Effector memory CD4-positive, alpha-beta T cell (primary cell): ENCODE results near the gene ADORA1.

Source experiments
- DNase-seq, 3 donors: peaks; one replicate each; pipeline ENCODE4 v3.0.0-alpha.2; 2020
- H3K27ac ChIP-seq: 2 replicates; pipeline ENCODE4 v1.7.0; 2013; ENCODE audit warnings: mild to moderate bottlenecking, low read length, moderate library complexity; ENCODE audit not compliant: insufficient read depth, poor library complexity, severe bottlenecking
- H3K27me3 ChIP-seq: replicated peaks from 2 replicates; pipeline ENCODE4 v1.7.0; 2013; ENCODE audit warnings: mild to moderate bottlenecking, low read length; ENCODE audit not compliant: insufficient read depth, control insufficient read depth, poor library complexity, severe bottlenecking
- H3K36me3 ChIP-seq: 2 replicates; pipeline ENCODE4 v1.7.0; 2013; ENCODE audit warnings: mild to moderate bottlenecking, low read length, moderate library complexity; ENCODE audit not compliant: control insufficient read depth, insufficient read depth
- H3K4me1 ChIP-seq: 2 replicates; pipeline ENCODE4 v1.7.0; 2013; ENCODE audit warnings: low read length, mild to moderate bottlenecking; ENCODE audit not compliant: control insufficient read depth, insufficient read depth, poor library complexity, severe bottlenecking
- H3K4me3 ChIP-seq: 2 replicates; pipeline ENCODE4 v1.7.0; 2013; ENCODE audit warnings: low read length, low read depth, mild to moderate bottlenecking; ENCODE audit not compliant: insufficient read depth, poor library complexity, severe bottlenecking
- H3K9me3 ChIP-seq: 2 replicates; pipeline ENCODE4 v1.7.0; 2013; ENCODE audit warnings: mild to moderate bottlenecking, low read length, moderate library complexity; ENCODE audit not compliant: control insufficient read depth
- total RNA-seq, 3 donors: gene quantifications; one replicate each; lab custom pipeline; 2026; lab: John Stamatoyannopoulos, UW

The ADORA1 gene
- 0 to 0.19 (median 0.09) reads per million in 3 donors for total RNA-seq

DNA sequence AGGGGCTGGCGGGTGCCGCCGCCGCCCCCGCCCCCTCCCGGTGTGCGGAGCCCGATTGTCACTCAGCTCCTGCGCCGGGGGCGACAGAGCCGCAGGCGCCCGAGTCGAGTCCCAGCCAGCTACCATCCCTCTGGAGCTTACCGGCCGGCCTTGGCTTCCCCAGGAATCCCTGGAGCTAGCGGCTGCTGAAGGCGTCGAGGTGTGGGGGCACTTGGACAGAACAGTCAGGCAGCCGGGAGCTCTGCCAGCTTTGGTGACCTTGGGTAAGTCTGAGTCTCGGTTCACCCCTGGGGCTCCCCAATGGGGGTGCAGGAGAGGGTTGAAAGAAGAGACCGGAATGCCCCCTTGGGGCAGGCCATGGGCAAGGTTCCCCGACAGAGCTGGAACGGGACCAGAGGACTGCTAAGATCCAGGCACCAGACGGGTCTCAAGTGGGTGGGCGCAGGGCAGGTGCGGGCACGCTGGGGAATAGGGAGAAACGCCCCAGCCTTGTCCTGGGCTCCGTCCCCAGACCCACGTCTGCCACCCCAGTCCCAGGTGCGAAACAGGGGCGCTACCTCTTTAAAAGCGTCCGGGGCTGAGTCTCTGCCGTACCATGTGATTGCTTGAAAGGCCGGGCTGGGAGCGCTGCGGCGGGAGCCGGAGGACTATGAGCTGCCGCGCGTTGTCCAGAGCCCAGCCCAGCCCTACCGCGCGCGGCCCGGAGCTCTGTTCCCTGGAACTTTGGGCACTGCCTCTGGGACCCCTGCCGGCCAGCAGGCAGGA is at the start of gene ADORA1:
TSS of gene ADORA1 (plus strand) at position 61 of the 765 bp plus-strand sequence. CDS start 1,116 bp downstream, outside the sequence.
- Histone ChIP-seq H3K27ac (no peak within 1 kb of the TSS), H3K4me3 (no peak within 1 kb of the TSS), H3K4me1 (peaks cover 5% of the 10 kb centered on the region), H3K36me3 (no peaks in the 10 kb centered on the region), H3K27me3 (peaks cover 11% of the 10 kb centered on the region), H3K9me3 (no peaks in the 10 kb centered on the region)
- DNase-seq, result no peak

DNA sequence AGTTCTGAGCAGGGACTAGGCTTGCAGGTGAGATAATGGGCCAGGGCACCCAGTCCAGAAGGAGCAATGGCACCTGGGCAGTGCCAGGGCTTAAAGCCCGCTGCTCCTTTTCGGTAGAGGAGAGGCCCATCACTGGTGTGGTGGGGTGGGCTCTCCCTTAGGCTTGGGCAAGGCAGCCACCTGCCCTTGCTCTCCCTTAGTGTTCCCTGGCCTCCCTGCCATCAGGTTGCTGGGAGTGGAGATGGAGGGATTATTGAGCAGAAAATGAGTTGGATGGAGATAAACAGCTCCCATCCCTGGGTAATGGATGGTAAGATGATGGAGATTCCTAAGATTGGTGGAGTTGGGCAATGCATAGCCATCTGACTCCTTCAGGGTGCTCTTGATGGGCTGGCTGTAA is 49.6 kb upstream of the ADORA1 start:
- H3K4me3 ChIP-seq, result no peak overlapping the region
- no peaks in the 10 kb centered on the region for H3K36me3 ChIP-seq
- peaks cover 9% of the 10 kb centered on the region for H3K4me1 ChIP-seq
- DNase-seq, result no peak
- H3K27me3 ChIP-seq, result peaks cover 7% of the 10 kb centered on the region
- H3K27ac ChIP-seq, result no peak overlapping the region
- H3K9me3 ChIP-seq, result no peaks in the 10 kb centered on the region

DNA sequence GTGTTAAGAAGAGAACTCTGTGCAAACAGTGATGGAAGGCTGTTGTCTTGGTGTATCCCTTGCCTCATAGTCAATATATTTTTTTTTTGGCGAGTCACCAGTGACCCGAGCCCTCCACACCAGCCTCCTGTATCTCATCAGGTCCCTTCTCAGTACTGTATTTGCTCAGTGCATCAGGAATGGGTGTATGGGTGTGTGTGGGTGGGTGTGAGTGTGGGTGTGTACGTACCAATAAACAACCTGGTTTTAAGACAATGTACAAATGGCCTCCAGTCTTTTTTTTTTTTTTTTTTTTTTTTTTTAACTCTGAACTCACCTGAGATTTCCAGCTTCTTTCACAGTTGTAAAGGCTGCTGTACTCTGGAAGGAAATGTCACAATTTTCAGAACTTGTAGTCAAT is 49.0 kb upstream of the ADORA1 start:
- Histone ChIP-seq H3K27ac (no peak overlapping the region), H3K9me3 (no peaks in the 10 kb centered on the region), H3K27me3 (peaks cover 7% of the 10 kb centered on the region), H3K4me3 (no peak overlapping the region), H3K4me1 (peaks cover 9% of the 10 kb centered on the region), H3K36me3 (no peaks in the 10 kb centered on the region)
- DNase-seq, result no peak

DNA sequence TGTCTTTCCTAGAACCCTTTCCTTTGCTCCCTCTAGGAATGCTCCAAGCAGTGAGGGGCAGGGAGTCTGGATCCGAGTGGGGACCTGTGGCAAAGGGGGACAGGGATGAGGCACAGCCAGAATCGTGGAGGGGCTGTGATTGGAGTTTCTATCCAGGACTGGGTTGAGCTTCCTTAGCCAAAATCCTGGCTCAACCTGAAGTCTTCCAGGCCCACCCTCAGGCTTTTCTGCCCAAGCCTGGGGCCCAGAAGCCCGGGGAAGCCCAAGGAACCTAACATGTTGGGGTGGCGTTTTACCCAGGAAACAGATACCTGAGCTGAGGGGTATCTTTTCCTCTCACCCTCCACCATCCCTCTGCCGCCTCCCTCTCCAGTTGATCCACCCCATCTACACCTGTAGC is 47.1 kb upstream of the ADORA1 start:
- no peaks in the 10 kb centered on the region for H3K36me3 ChIP-seq
- no peak overlapping the region for H3K27ac ChIP-seq
- peaks cover 3% of the 10 kb centered on the region for H3K27me3 ChIP-seq
- H3K4me3 ChIP-seq, result no peak overlapping the region
- DNase-seq, result no peak
- H3K9me3 ChIP-seq, result no peaks in the 10 kb centered on the region
- peaks cover 7% of the 10 kb centered on the region for H3K4me1 ChIP-seq

DNA sequence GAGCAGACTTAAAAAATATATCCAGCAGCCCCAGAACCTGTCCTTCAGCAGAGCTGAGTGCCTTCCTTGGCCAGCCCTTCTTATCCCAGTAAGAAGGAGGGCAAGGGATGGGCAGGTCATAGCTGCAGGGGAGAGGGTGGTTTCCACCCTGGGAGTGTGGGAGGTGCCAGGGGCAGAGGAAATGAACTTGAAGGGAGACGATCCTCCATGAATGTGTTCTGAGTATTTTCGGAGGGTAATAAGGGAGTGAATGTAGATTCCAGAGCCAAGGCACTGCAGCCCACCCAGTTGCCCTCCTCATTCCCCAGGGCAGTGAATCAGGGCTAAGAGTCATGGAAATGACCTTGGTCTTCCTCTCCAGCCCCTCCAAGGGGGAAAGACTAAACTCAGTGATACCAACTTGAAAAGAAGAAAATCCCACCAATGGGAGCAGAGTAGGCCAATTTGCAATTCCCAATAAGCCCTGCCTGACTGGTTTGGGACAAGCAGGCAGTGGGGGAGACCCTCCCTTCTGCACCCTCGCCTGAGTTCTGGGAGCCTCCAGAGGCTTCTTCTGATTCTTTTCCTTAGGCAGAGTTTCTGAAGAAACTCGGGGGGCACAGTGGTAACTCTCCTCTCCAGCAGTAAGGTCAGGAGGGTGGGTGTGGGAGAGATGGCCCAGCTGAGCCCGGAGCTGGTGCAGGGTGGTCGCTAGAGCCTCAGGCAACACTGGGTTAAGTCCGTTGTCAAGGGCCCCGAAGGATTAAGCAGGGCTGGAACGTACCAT is 45.9 kb upstream of the ADORA1 start:
- no peak overlapping the region for H3K27ac ChIP-seq
- H3K4me3 ChIP-seq, result no peak overlapping the region
- no peak for DNase-seq
- H3K36me3 ChIP-seq, result no peaks in the 10 kb centered on the region
- peaks cover 3% of the 10 kb centered on the region for H3K27me3 ChIP-seq
- no peaks in the 10 kb centered on the region for H3K9me3 ChIP-seq
- H3K4me1 ChIP-seq, result no peaks in the 10 kb centered on the region

DNA sequence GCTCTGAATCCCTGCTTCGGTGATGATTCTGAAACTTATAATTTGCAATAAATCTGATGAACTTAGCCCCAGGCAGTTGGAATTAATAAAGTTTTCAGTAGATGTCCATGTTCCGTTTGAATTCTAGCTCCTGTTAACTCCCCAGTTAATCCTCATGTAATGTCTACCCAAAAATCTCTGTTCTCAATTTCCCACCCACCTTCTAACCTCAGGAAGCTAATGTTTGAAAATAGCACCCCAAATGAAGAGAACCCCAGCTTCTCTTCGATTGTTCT is 45.4 kb upstream of the ADORA1 start:
- no peak for DNase-seq
- peaks cover 3% of the 10 kb centered on the region for H3K27me3 ChIP-seq
- H3K27ac ChIP-seq, result no peak overlapping the region
- no peaks in the 10 kb centered on the region for H3K36me3 ChIP-seq
- H3K9me3 ChIP-seq, result no peaks in the 10 kb centered on the region
- no peak overlapping the region for H3K4me3 ChIP-seq
- H3K4me1 ChIP-seq, result no peaks in the 10 kb centered on the region

DNA sequence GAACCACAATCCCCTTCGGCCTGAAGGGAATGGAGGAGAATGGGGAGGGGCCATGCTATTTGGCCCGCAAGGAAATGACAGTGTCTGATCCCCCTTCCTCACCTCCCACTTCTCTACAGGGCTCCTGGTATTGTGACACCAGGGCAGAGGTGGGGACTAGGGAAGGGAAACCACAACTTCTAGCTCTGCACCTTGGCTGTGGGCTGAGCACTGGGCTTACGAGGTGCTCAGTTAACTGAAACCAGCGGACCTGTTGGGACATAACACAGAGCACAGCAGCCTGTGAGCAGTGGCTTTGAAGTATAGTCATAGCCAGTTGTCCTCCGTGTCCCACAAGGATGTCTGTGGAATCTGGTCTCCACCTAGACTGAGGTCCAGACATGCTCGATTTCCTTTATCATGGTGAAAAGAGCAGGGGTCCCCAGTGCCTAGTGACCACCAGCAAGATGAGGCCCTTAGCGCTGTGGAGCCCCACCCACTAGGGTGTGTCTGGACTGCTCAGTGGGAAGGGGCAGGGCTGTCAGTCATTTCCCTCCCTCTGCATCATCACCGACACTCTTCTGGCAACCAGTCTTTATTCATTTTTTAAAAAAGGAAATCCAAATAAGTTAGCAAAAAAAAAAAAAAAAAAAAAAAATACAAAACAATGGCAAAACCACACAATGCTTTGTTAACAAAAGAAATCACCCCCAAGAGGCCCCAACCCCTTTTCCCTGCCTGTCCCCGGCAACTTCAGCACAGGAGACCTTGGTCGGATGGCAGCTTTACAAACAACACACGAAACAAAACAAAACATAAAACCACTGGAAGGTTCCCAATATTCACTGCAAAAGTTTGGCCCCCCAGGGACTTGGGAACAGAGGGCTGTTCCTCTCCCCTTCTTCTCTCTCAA is 44.7 kb upstream of the ADORA1 start:
- no peak for DNase-seq
- H3K4me3 ChIP-seq, result no peak overlapping the region
- no peaks in the 10 kb centered on the region for H3K36me3 ChIP-seq
- H3K27ac ChIP-seq, result no peak overlapping the region
- H3K9me3 ChIP-seq, result no peaks in the 10 kb centered on the region
- H3K4me1 ChIP-seq, result no peaks in the 10 kb centered on the region
- H3K27me3 ChIP-seq, result peaks cover 3% of the 10 kb centered on the region

DNA sequence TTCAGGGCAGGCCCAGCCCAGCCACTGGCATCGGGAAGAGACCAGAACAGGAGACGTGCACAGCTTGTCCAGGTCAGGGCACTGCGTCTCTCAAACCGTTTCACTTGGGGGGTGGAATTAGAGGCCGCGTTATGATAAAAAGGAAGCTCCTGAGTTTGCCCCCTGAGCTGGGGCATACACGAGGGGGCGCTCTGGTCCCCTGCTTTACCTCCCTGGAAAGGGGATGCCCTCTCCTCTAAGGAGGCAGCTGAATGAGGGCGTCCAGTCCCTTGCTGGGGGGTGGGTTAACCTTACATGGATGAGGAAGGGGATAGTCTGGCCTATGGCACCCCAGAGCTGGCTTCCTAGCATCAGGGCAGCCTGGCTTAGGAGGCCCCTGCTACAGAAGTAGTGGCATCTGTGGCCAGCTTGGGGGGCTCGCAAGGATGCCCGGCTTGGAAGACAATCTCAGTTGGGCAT is 44.0 kb upstream of the ADORA1 start:
- Histone ChIP-seq H3K4me3 (no peak overlapping the region), H3K27ac (no peak overlapping the region), H3K9me3 (no peaks in the 10 kb centered on the region), H3K27me3 (peaks cover 3% of the 10 kb centered on the region), H3K36me3 (no peaks in the 10 kb centered on the region), H3K4me1 (no peaks in the 10 kb centered on the region)
- DNase-seq, result no peak

DNA sequence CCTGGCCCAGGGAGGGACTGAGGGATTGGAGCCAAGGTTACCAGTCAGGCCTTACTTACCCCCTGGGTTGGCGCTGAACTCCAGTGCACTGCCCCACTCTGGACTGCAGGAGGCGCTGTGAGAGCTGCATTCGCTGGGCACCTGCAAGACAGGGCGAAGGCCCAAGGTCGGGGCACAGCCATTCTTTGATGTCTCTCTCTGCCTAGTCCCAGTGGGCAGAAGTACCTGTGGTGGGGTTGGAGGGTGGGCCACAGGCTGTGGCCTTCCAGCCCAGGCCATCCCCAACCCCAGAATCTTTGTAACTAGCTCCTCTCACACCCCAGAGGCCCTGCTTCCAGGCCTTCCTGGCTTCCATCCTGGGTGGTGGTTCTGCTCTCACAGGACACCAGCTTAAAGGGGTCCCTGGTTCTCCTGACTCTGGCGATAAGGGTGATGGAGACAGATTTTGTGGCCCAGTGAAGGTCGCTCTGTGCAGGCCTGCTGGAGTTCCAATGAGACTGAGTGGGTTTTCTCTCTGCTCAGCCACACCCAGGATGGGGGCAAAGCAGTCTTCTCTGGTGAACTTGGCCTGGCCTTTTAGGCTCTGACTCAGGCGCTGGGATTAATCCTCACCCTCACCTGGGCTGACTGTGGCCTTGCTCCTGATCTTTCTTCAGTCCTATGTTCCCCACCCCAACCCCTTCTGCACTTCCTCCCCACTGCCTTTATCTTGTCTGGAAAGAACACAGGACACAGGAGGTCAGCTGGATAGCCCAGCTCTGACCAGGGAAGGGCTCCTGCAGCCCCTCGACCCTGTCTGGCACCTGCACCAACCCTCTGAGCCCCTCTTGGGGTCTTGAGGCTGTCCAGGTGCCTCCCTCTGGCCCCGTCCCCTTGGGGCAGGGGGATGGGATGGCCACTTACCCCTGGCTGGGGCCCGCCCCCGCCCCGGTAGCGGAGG is 42.7 kb upstream of the ADORA1 start:
- Histone ChIP-seq H3K4me3 (no peak overlapping the region), H3K27ac (no peak overlapping the region), H3K27me3 (peaks cover 3% of the 10 kb centered on the region), H3K4me1 (no peaks in the 10 kb centered on the region), H3K9me3 (no peaks in the 10 kb centered on the region), H3K36me3 (no peaks in the 10 kb centered on the region)
- no peak for DNase-seq
